GM23338 (cell line): ENCODE data around the gene LETMD1. TPM values are rescaled to one million over a fixed set of nuclear protein-coding genes. Genes with fewer than 3 reads are reported as not detected.

Source experiments
- ATAC-seq: fragments of 200-7000 bp; cut with Tn5 transposase; 3 replicates; pipeline ENCODE4 v1.9.1; 2020
- DNase-seq: peaks from one replicate; pipeline ENCODE4 v3.0.0-alpha.2; 2015; ENCODE audit warnings: low spot score
- H2AFZ ChIP-seq: fragments of 200-600 bp; sonication (generic); 2 replicates; pipeline ENCODE4 v1.8.0; 2016; ENCODE audit warnings: antibody characterized with exemption, mild to moderate bottlenecking, moderate library complexity
- H3F3A ChIP-seq: fragments of 200-600 bp; sonication (generic); replicated peaks from 2 replicates; pipeline ENCODE4 v1.8.0; 2017; ENCODE audit warnings: antibody characterized with exemption, mixed run types, low read depth
- H3K27ac ChIP-seq: fragments of 200-600 bp; sonication (generic); 2 replicates; pipeline ENCODE4 v1.6.1; 2016; ENCODE audit warnings: low read depth
- H3K27me3 ChIP-seq: fragments of 200-600 bp; sonication (generic); 2 replicates; pipeline ENCODE4 v1.8.0; 2016; ENCODE audit warnings: mild to moderate bottlenecking, mixed run types, moderate library complexity; ENCODE audit not compliant: insufficient read depth
- H3K36me3 ChIP-seq: fragments of 200-600 bp; sonication (generic); 2 replicates; pipeline ENCODE4 v1.8.0; 2016; ENCODE audit warnings: mild to moderate bottlenecking; ENCODE audit not compliant: insufficient read depth
- H3K4me1 ChIP-seq: fragments of 200-600 bp; sonication (generic); 2 replicates; pipeline ENCODE4 v1.8.0; 2016; ENCODE audit warnings: mild to moderate bottlenecking, moderate library complexity; ENCODE audit not compliant: insufficient read depth
- H3K4me2 ChIP-seq: fragments of 200-600 bp; sonication (generic); 2 replicates; pipeline ENCODE4 v1.7.1; 2017; ENCODE audit warnings: mixed run types
- H3K4me3 ChIP-seq: fragments of 200-600 bp; sonication (generic); 2 replicates; pipeline ENCODE4 v1.6.1; 2016; ENCODE audit warnings: mixed run types
- H3K79me2 ChIP-seq: fragments of 200-600 bp; sonication (generic); replicated peaks from 2 replicates; pipeline ENCODE4 v1.8.0; 2017; ENCODE audit warnings: mild to moderate bottlenecking; ENCODE audit not compliant: insufficient read depth
- H3K9me2 ChIP-seq: fragments of 200-600 bp; sonication (generic); 2 replicates; pipeline ENCODE4 v1.8.0; 2017; ENCODE audit not compliant: insufficient read depth
- H4K20me1 ChIP-seq: fragments of 200-600 bp; sonication (generic); replicated peaks from 2 replicates; pipeline ENCODE4 v1.8.0; 2017; ENCODE audit warnings: mild to moderate bottlenecking; ENCODE audit not compliant: insufficient read depth
- H3K27ac Mint-ChIP-seq: 2 replicates; pipeline ENCODE4 v1.8.0; 2020; ENCODE audit warnings: inconsistent platforms, mild to moderate bottlenecking, moderate library complexity, mixed read lengths
- H3K27me3 Mint-ChIP-seq: 3 replicates; pipeline ENCODE4 v1.8.0; 2022; ENCODE audit warnings: low read depth, mild to moderate bottlenecking, moderate library complexity, mixed read lengths, inconsistent platforms; ENCODE audit not compliant: insufficient read depth, poor library complexity
- H3K36me3 Mint-ChIP-seq: 3 replicates; pipeline ENCODE4 v1.8.0; 2021; ENCODE audit warnings: low read depth, mild to moderate bottlenecking, inconsistent platforms, moderate library complexity, mixed read lengths
- H3K4me1 Mint-ChIP-seq: 3 replicates; pipeline ENCODE4 v1.8.0; 2020; ENCODE audit warnings: mild to moderate bottlenecking, inconsistent platforms, mixed read lengths
- H3K4me3 Mint-ChIP-seq: 3 replicates; pipeline ENCODE4 v1.8.0; 2021; ENCODE audit warnings: moderate library complexity, mild to moderate bottlenecking, inconsistent platforms, mixed read lengths
- H3K9me3 Mint-ChIP-seq: 3 replicates; pipeline ENCODE4 v1.8.0; 2020; ENCODE audit warnings: moderate library complexity, mild to moderate bottlenecking, inconsistent platforms, mixed read lengths
- ETS1 ChIP-seq: IDR thresholded peaks from 2 replicates; pipeline ENCODE4 v1.6.1; 2016; ENCODE audit warnings: antibody characterized with exemption
- EZH2 ChIP-seq: fragments of 200-600 bp; sonication (generic); IDR thresholded peaks from one replicate; pipeline ENCODE4 v1.8.0; 2017; ENCODE audit warnings: antibody characterized with exemption, mild to moderate bottlenecking, low read depth; ENCODE audit not compliant: unreplicated experiment
- EZH2phosphoT487 ChIP-seq: fragments of 200-600 bp; sonication (generic); IDR thresholded peaks from one replicate; pipeline ENCODE4 v1.8.1; 2018; ENCODE audit warnings: antibody characterized with exemption; ENCODE audit not compliant: unreplicated experiment
- JUNB ChIP-seq: IDR thresholded peaks from one replicate; pipeline ENCODE4 v1.6.1; 2016; ENCODE audit warnings: antibody characterized with exemption; ENCODE audit not compliant: unreplicated experiment
- NANOG ChIP-seq: IDR thresholded peaks from 2 replicates; pipeline ENCODE4 v1.6.1; 2016; ENCODE audit warnings: antibody characterized with exemption, borderline replicate concordance
- STAT1 ChIP-seq: IDR thresholded peaks from one replicate; pipeline ENCODE4 v1.6.1; 2016; ENCODE audit warnings: antibody characterized with exemption; ENCODE audit not compliant: unreplicated experiment
- ZNF114 ChIP-seq: fragments of 250-450 bp; sonication (Bioruptor Pico); IDR thresholded peaks from 2 replicates; pipeline ENCODE4 v1.5.0; 2020; ENCODE audit warnings: mild to moderate bottlenecking, moderate library complexity
- ZNF331 ChIP-seq: fragments of 250-450 bp; sonication (Bioruptor Pico); IDR thresholded peaks from 2 replicates; pipeline ENCODE4 v1.5.0; 2020; ENCODE audit warnings: low read depth, mild to moderate bottlenecking, moderate library complexity
- ZNF462 ChIP-seq: fragments of 250-450 bp; sonication (Bioruptor Pico); IDR thresholded peaks from 2 replicates; pipeline ENCODE4 v1.5.0; 2020; ENCODE audit warnings: mild to moderate bottlenecking, moderate library complexity
- polyA plus RNA-seq: library from polyadenylated mRNA; unstranded; fragments of >200 nt; fragmentation: Nextera tagmentation; extraction: Ambion mirVana; gene quantifications from 2 replicates; pipeline ENCODE4 v1.2.1, GENCODE V29; 2016
- total RNA-seq: library from RNA; depleted of rRNA; stranded (reverse); fragments of >200 nt; shearing (Covaris generic); gene quantifications from 2 replicates; pipeline ENCODE4 v1.2.3, GENCODE V29; 2014

LETMD1 gene
- total and polyA plus RNA-seq, 2 experiments from 2014 or later: 15.7 to 29.9 TPM

GRCh38 chr12:51085757-51086156 lies 37.6 kb downstream of the LETMD1 start (continued):
- no peak for TF ChIP-seq ZNF462 (CRISPR knock-in tag)
- TF ChIP-seq EZH2phosphoT487: no peak

- Histone ChIP-seq H2AFZ (no peak overlapping the region), H3K4me1 (peaks cover 6% of the 10 kb centered on the region), H3K36me3 (no peaks in the 10 kb centered on the region), H3K9me2 (no peaks in the 10 kb centered on the region), H3K27me3 (no peaks in the 10 kb centered on the region), H4K20me1 (peaks cover 4% of the 10 kb centered on the region), H3K79me2 (peaks cover 6% of the 10 kb centered on the region), H3K4me3 (no peak overlapping the region), H3F3A (peaks cover 5% of the 10 kb centered on the region; the same call in 1 of the 2 replicates), H3K27ac (no peak overlapping the region), H3K4me2 (no peak overlapping the region)
- Mint-ChIP-seq H3K4me1 (peaks cover 6% of the 10 kb centered on the region; the same call in 2 of the 3 replicates), H3K9me3 (no peaks in the 10 kb centered on the region), H3K36me3 (peaks cover 3% of the 10 kb centered on the region; the same call in 2 of the 3 replicates), H3K27ac (no peak overlapping the region), H3K4me3 (no peak overlapping the region), H3K27me3 (peaks cover 11% of the 10 kb centered on the region)
- DNase-seq (no peak), ATAC-seq (no peak)
- no peak for TF ChIP-seq EZH2phosphoT487
- no peak for TF ChIP-seq EZH2
- no peak for TF ChIP-seq STAT1
- no peak for TF ChIP-seq ETS1
- no peak for TF ChIP-seq ZNF462 (CRISPR knock-in tag)
- TF ChIP-seq ZNF114: no peak
- TF ChIP-seq ZNF331 (CRISPR knock-in tag): no peak
- TF ChIP-seq NANOG: no peak
- TF ChIP-seq JUNB: no peak
Measured at GRCh38 chr12:51086933-51087332, 38.8 kb downstream of the LETMD1 start.
